OCI-LY7 (cell line): ENCODE results near the gene ANKS6. TPM values are rescaled to one million over a fixed set of nuclear protein-coding genes. Genes with fewer than 3 reads are reported as not detected.

Source experiments
- BruUV-seq: library from RNA; stranded (reverse); fragments of 400-500 nt; replicated peaks from 2 replicates; lab custom pipeline; 2021; lab: Mats Ljungman, UMichigan
- CTCF ChIA-PET: fragments of 300-600 bp; sonication (Branson Sonifier 250); formaldehyde crosslinking; loops from one replicate; lab custom pipeline; 2022; ENCODE audit warnings: antibody characterized with exemption; ENCODE audit not compliant: unreplicated experiment; lab: Charles Lee
- POLR2A ChIA-PET: fragments of 300-600 bp; sonication (Branson Sonifier 250); formaldehyde crosslinking; loops from one replicate; lab custom pipeline; 2022; ENCODE audit warnings: antibody characterized with exemption; lab: Charles Lee
- DNase-seq: peaks from one replicate; pipeline ENCODE4 v3.0.0-alpha.2; 2015; ENCODE audit warnings: low spot score
- H2AFZ ChIP-seq: fragments of 200-600 bp; sonication (generic), shearing (Covaris generic); 2 replicates; pipeline ENCODE4 v1.6.1; 2014; ENCODE audit warnings: mild to moderate bottlenecking, antibody characterized with exemption, low read length, moderate library complexity
- H3K27ac ChIP-seq: fragments of 200-600 bp; sonication (generic); 2 replicates; pipeline ENCODE4 v1.5.1; 2014; ENCODE audit warnings: mixed run types, low read depth, mild to moderate bottlenecking, moderate library complexity, low read length, inconsistent platforms; ENCODE audit not compliant: poor library complexity, severe bottlenecking
- H3K36me3 ChIP-seq: fragments of 200-600 bp; sonication (generic); 2 replicates; pipeline ENCODE4 v1.6.1; 2014; ENCODE audit warnings: mild to moderate bottlenecking, antibody characterized with exemption, low read length, moderate library complexity, mixed read lengths; ENCODE audit not compliant: insufficient read depth
- H3K4me1 ChIP-seq: fragments of 200-600 bp; sonication (generic); 2 replicates; pipeline ENCODE4 v1.5.1; 2014; ENCODE audit warnings: mild to moderate bottlenecking, low read length; ENCODE audit not compliant: insufficient read depth, poor library complexity, severe bottlenecking
- H3K4me2 ChIP-seq: fragments of 200-600 bp; sonication (generic); 2 replicates; pipeline ENCODE4 v1.6.1; 2014; ENCODE audit warnings: mild to moderate bottlenecking, low read length
- H3K4me3 ChIP-seq: fragments of 200-600 bp; sonication (generic); 2 replicates; pipeline ENCODE4 v1.5.1; 2014; ENCODE audit warnings: mild to moderate bottlenecking, low read depth, low read length; ENCODE audit not compliant: poor library complexity, severe bottlenecking
- H3K79me2 ChIP-seq: fragments of 200-600 bp; sonication (generic); 2 replicates; pipeline ENCODE4 v1.6.1; 2016; ENCODE audit warnings: low read depth, mild to moderate bottlenecking, low read length, moderate library complexity, mixed read lengths; ENCODE audit not compliant: insufficient read depth
- H3K9me2 ChIP-seq: fragments of 200-600 bp; sonication (generic); 2 replicates; pipeline ENCODE4 v1.6.1; 2016; ENCODE audit warnings: mild to moderate bottlenecking, low read length, mixed read lengths; ENCODE audit not compliant: insufficient read depth
- H3K9me3 ChIP-seq: fragments of 200-600 bp; sonication (generic); 2 replicates; pipeline ENCODE4 v1.6.1; 2014; ENCODE audit warnings: mild to moderate bottlenecking, mixed run types, low read length, mixed read lengths
- H4K20me1 ChIP-seq: fragments of 200-600 bp; sonication (generic); 2 replicates; pipeline ENCODE4 v1.6.1; 2014; ENCODE audit warnings: mild to moderate bottlenecking, antibody characterized with exemption, low read length, moderate library complexity, mixed read lengths; ENCODE audit not compliant: insufficient read depth
- EZH2phosphoT487 ChIP-seq: fragments of 200-600 bp; sonication (generic); IDR thresholded peaks from 2 replicates; pipeline ENCODE4 v1.6.1; 2018; ENCODE audit warnings: low read depth, borderline replicate concordance, mild to moderate bottlenecking, mixed run types, antibody characterized with exemption, low read length, moderate library complexity, mixed read lengths
- intact Hi-C: fragments of 100-400 bp; cut with micrococcal nuclease; formaldehyde crosslinking; loops from one replicate; pipeline ENCODE4 v1.10.0; 2022; ENCODE audit not compliant: unreplicated experiment
- total RNA-seq, 2 experiments: library from RNA; depleted of rRNA in 1 of 2; stranded (reverse); fragments of >200 nt in 1 of 2; shearing (Covaris generic) in 1 of 2; gene quantifications; 2 replicates each; pipeline ENCODE4 v1.2.3, GENCODE V29; 2014 to 2022
- TF ChIP-seq, protein P1 (sequence below): fragments of 200-600 bp; sonication (generic); conservative IDR thresholded peaks from 2 replicates; pipeline ENCODE4 v1.5.1; 2014; ENCODE audit warnings: mild to moderate bottlenecking, antibody characterized with exemption, low read length, moderate library complexity, mixed read lengths

The ANKS6 gene
- total RNA-seq, 2 experiments from 2014 or later, result 22.2 to 28.5 TPM

GRCh38 chr9:98765256-98765655 lies 31.1 kb downstream of the ANKS6 start:
- ChIA-PET POLR2A (interaction anchor here (0.6 kb wide), 1 partner anchor 1605 kb away, joined by 4 read pairs; no protein-coding TSS in a partner anchor), CTCF (no interaction called here)
- Histone ChIP-seq H3K36me3 (no peaks in the 10 kb centered on the region; the same call in 1 of the 2 replicates), H3K4me3 (no peak overlapping the region), H3K9me3 (no peaks in the 10 kb centered on the region), H2AFZ (no peak overlapping the region), H3K27ac (no peak overlapping the region), H3K4me1 (no peaks in the 10 kb centered on the region), H3K79me2 (no peaks in the 10 kb centered on the region), H4K20me1 (no peaks in the 10 kb centered on the region), H3K4me2 (no peak overlapping the region), H3K9me2 (no peaks in the 10 kb centered on the region)
- no peak for TF ChIP-seq EZH2phosphoT487
- intact Hi-C loops, result no loop called here
- no peak for DNase-seq
- no TSS peak for BruUV-seq

GRCh38 chr9:98763986-98764745 lies 32.2 kb downstream of the ANKS6 start:
- H3K9me2 ChIP-seq, result no peaks in the 10 kb centered on the region
- BruUV-seq, result no TSS peak
- H3K4me3 ChIP-seq, result no peak overlapping the region
- H3K27ac ChIP-seq, result no peak overlapping the region
- no peak overlapping the region for H2AFZ ChIP-seq
- ChIA-PET POLR2A (no interaction called here), CTCF (no interaction called here)
- intact Hi-C loops, result no loop called here
- no peaks in the 10 kb centered on the region; the same call in 1 of the 2 replicates for H3K36me3 ChIP-seq
- no peak overlapping the region for H3K4me2 ChIP-seq
- H4K20me1 ChIP-seq, result no peaks in the 10 kb centered on the region
- H3K4me1 ChIP-seq, result no peaks in the 10 kb centered on the region
- H3K9me3 ChIP-seq, result no peaks in the 10 kb centered on the region
- no peaks in the 10 kb centered on the region for H3K79me2 ChIP-seq
- no peak for DNase-seq
- no peak for TF ChIP-seq EZH2phosphoT487

- no peak overlapping the region for H3K27ac ChIP-seq
- H3K9me2 ChIP-seq, result no peaks in the 10 kb centered on the region
- TF ChIP-seq EZH2phosphoT487, result no peak
- TF ChIP-seq, protein P1, sequence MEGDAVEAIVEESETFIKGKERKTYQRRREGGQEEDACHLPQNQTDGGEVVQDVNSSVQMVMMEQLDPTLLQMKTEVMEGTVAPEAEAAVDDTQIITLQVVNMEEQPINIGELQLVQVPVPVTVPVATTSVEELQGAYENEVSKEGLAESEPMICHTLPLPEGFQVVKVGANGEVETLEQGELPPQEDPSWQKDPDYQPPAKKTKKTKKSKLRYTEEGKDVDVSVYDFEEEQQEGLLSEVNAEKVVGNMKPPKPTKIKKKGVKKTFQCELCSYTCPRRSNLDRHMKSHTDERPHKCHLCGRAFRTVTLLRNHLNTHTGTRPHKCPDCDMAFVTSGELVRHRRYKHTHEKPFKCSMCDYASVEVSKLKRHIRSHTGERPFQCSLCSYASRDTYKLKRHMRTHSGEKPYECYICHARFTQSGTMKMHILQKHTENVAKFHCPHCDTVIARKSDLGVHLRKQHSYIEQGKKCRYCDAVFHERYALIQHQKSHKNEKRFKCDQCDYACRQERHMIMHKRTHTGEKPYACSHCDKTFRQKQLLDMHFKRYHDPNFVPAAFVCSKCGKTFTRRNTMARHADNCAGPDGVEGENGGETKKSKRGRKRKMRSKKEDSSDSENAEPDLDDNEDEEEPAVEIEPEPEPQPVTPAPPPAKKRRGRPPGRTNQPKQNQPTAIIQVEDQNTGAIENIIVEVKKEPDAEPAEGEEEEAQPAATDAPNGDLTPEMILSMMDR, result no peak
- H4K20me1 ChIP-seq, result no peaks in the 10 kb centered on the region
- H3K4me2 ChIP-seq, result no peak overlapping the region
- no peak for DNase-seq
- ChIA-PET POLR2A (no interaction called here), CTCF (no interaction called here)
- intact Hi-C loops, result no loop called here
- no peaks in the 10 kb centered on the region for H3K9me3 ChIP-seq
- H3K4me3 ChIP-seq, result no peak overlapping the region
- no TSS peak for BruUV-seq
- no peak overlapping the region for H2AFZ ChIP-seq
- no peaks in the 10 kb centered on the region for H3K36me3 ChIP-seq
- no peaks in the 10 kb centered on the region for H3K79me2 ChIP-seq
- no peaks in the 10 kb centered on the region for H3K4me1 ChIP-seq
These were observed 36.1 kb downstream of the ANKS6 start for GRCh38 chr9:98760231-98760630.
